Right lobe of liver (tissue), 4 donors: ENCODE measurements around the gene C11orf98.

Experiments
- CTCF ChIP-seq, 4 donors: fragments of 200-600 bp in 3 of 4; fragments of 450-650 bp in 1 of 4; IDR thresholded peaks; one replicate each; pipeline versions ENCODE4 v1.5.1 to v1.8.0; 2016 to 2022; ENCODE audit warnings: antibody characterized with exemption in 4 of 4, mild to moderate bottlenecking in 2 of 4
- POLR2A ChIP-seq: fragments of 450-650 bp; IDR thresholded peaks from one replicate; pipeline ENCODE4 v1.6.1; 2017; ENCODE audit warnings: antibody characterized with exemption, mild to moderate bottlenecking
- donor health status: DM: no; HTN: no; CAD: no.
- donor health status: DM: no; HTN: no; CAD: no.
- donor health status: DM: no; HTN: yes; CAD: no.

- TF ChIP-seq CTCF (IDR thresholded peaks at IDR 0.05): no peak
- TF ChIP-seq POLR2A: no peak
Measured at GRCh38 chr11:62632492-62632891, 32.5 kb downstream of the C11orf98 start.
